Transverse colon (tissue), 4 donors: ENCODE measurements around the gene GCNA. TPM values are rescaled to one million over a fixed set of nuclear protein-coding genes. Genes with fewer than 3 reads are reported as not detected.

ENCODE experiments used
- DNase-seq: peaks from one replicate; pipeline ENCODE4 v3.0.0-alpha.2; 2019
- H3K27ac ChIP-seq, 4 donors: fragments of 200-600 bp; sonication (generic); 2 replicates each; pipeline ENCODE4 v1.5.1; 2016 to 2018; ENCODE audit warnings: inconsistent platforms in 4 of 4
- H3K27me3 ChIP-seq: fragments of 200-600 bp; sonication (generic); 2 replicates; pipeline ENCODE4 v1.5.1; 2017; ENCODE audit warnings: inconsistent platforms
- H3K36me3 ChIP-seq, 4 donors: fragments of 200-600 bp; sonication (generic); 2 replicates each; pipeline ENCODE4 v1.5.1; 2017 to 2019; ENCODE audit warnings: inconsistent platforms in 4 of 4
- H3K4me1 ChIP-seq, 4 donors: fragments of 200-600 bp; sonication (generic); 2 replicates each; pipeline ENCODE4 v1.5.1; 2017 to 2020; ENCODE audit warnings: inconsistent platforms in 4 of 4
- H3K4me3 ChIP-seq, 4 donors: fragments of 200-600 bp; sonication (generic); 1 replicate in 1 of 4; 2 replicates in 3 of 4; pipeline versions ENCODE4 v1.5.1 to v1.6.1; 2017 to 2019; ENCODE audit warnings: inconsistent platforms in 4 of 4
- H3K9me3 ChIP-seq, 2 donors: fragments of 200-600 bp; sonication (generic); 2 replicates each; pipeline ENCODE4 v1.5.1; 2017 to 2019; ENCODE audit warnings: inconsistent platforms in 2 of 2
- CTCF ChIP-seq, 5 experiments: fragments of 200-600 bp in 3 of 5; fragments of 450-650 bp in 2 of 5; sonication (generic) in 3 of 5; IDR thresholded peaks; 1 replicate in 2 of 5; 2 replicates in 3 of 5; pipeline ENCODE4 v1.5.1; 2016 to 2017; ENCODE audit warnings: antibody characterized with exemption in 5 of 5, inconsistent platforms in 3 of 5, mild to moderate bottlenecking in 2 of 5, moderate library complexity in 1 of 5
- EP300 ChIP-seq: sonication (generic); formaldehyde crosslinking; IDR thresholded peaks from one replicate; pipeline ENCODE4 v1.6.1; 2017; ENCODE audit warnings: antibody characterized with exemption, low read depth
- POLR2A ChIP-seq: fragments of 450-650 bp; IDR thresholded peaks from one replicate; pipeline ENCODE4 v1.6.1; 2016; ENCODE audit warnings: antibody characterized with exemption, mild to moderate bottlenecking, moderate library complexity
- POLR2AphosphoS5 ChIP-seq, 3 donors: sonication (generic); formaldehyde crosslinking; IDR thresholded peaks; one replicate each; pipeline ENCODE4 v1.6.1; 2016; ENCODE audit warnings: antibody characterized with exemption in 3 of 3
- WGBS, 2 donors: methylation state at CpG; one replicate each; pipeline ENCODE4 v1.1.5; 2018; ENCODE audit warnings: low coverage in 1 of 2; 5-methylcytosine and 5-hydroxymethylcytosine counted together
- in situ Hi-C, 4 donors: fragments of 200-750 bp; cut with MboI; loops; one replicate each; pipeline versions ENCODE4 v1.15.0 to v1.15.1; 2017; ENCODE audit warnings: low sequenced_read_pairs in 3 of 4, low pct_ligation_motif_present in 1 of 4, low pct_unique_long_range_greater_than_20kb in 1 of 4
- intact Hi-C: fragments of 100-400 bp; cut with DNase I; formaldehyde crosslinking; loops from one replicate; pipeline ENCODE4 v1.15.1; 2023; ENCODE audit warnings: low total_unique reads
- total RNA-seq, 4 donors: library from RNA; depleted of rRNA; stranded (reverse); fragments of >200 nt; gene quantifications; one replicate each; pipeline ENCODE4 v1.1.0, GENCODE V29; 2016

Gene GCNA
- total RNA-seq, 4 donors from 2014 or later = 1.9 to 3.7 (median 3.0) TPM

- in situ Hi-C loops (no loop called here), intact Hi-C loops (no loop called here)
- 80% methylated on average over 9 of the region's 9 CpGs; no CpG with 5 or more reads in 1 of the 2 donors for WGBS, 2 donors
- H3K27me3 ChIP-seq = no peaks in the 10 kb centered on the region
- no peak overlapping the region for H3K27ac ChIP-seq
- H3K4me3 ChIP-seq = no peak overlapping the region
- TF ChIP-seq EP300 (no peak), CTCF (IDR thresholded peaks at IDR 0.05) (no peak)
- H3K4me1 ChIP-seq = peaks cover 0 to 64% (median 13%) of the 10 kb centered on the region in 4 donors
- no peaks in the 10 kb centered on the region for H3K36me3 ChIP-seq
- DNase-seq = no peak
- no peaks in the 10 kb centered on the region for H3K9me3 ChIP-seq
Measured at GRCh38 chrX:71537743-71538142, 40.5 kb upstream of the GCNA start.

- TF ChIP-seq POLR2A (no peak), EP300 (no peak), CTCF (IDR thresholded peaks at IDR 0.05) (no peak), POLR2AphosphoS5 (IDR thresholded peaks at IDR 0.05) (no peak)
- Histone ChIP-seq H3K4me1 (peaks cover 3 to 76% (median 19%) of the 10 kb centered on the region in 4 donors), H3K36me3 (no peaks in the 10 kb centered on the region), H3K27ac (peak overlapping the region in 2 of 4 donors; percentile 29 to 47), H3K27me3 (no peaks in the 10 kb centered on the region), H3K9me3 (no peaks in the 10 kb centered on the region), H3K4me3 (no peak overlapping the region)
- intact Hi-C loops (no loop called here), in situ Hi-C loops (no loop called here)
- 45% methylated on average over 3 of the region's 3 CpGs; no CpG with 5 or more reads in 1 of the 2 donors for WGBS, 2 donors
- no peak for DNase-seq
Measured at GRCh38 chrX:71540801-71541200, 37.4 kb upstream of the GCNA start.

GRCh38 chrX:71541210-71542022 is 36.8 kb upstream of the GCNA start:
- Histone ChIP-seq H3K4me1 (peaks cover 3 to 71% (median 19%) of the 10 kb centered on the region in 4 donors), H3K27ac (peak overlapping the region in 3 of 4 donors; percentile 29 to 47 (median 34)), H3K4me3 (no peak overlapping the region), H3K9me3 (no peaks in the 10 kb centered on the region), H3K27me3 (no peaks in the 10 kb centered on the region), H3K36me3 (no peaks in the 10 kb centered on the region)
- DNase-seq = no peak
- intact Hi-C loops = no loop called here
- WGBS, 2 donors = 32 to 47% methylated on average over 6 to 8 of the region's 8 CpGs
- no peak for TF ChIP-seq CTCF (IDR thresholded peaks at IDR 0.05)
- TF ChIP-seq EP300 = no peak
- TF ChIP-seq POLR2A = no peak
- no peak for TF ChIP-seq POLR2AphosphoS5 (IDR thresholded peaks at IDR 0.05)
- in situ Hi-C loops = no loop called here

- WGBS, 2 donors = 14% methylated on average over 1 of the region's 1 CpG; no CpG with 5 or more reads in 1 of the 2 donors
- Histone ChIP-seq H3K9me3 (no peaks in the 10 kb centered on the region), H3K36me3 (peaks cover 0 to 7% (median 0%) of the 10 kb centered on the region in 4 donors), H3K27ac (peak overlapping the region; percentile 1 to 47 (median 32)), H3K4me1 (peaks cover 3 to 67% (median 19%) of the 10 kb centered on the region in 4 donors), H3K27me3 (no peaks in the 10 kb centered on the region), H3K4me3 (no peak overlapping the region)
- intact Hi-C loops (no loop called here), in situ Hi-C loops (no loop called here)
- no peak for DNase-seq
- no peak for TF ChIP-seq POLR2A
- TF ChIP-seq CTCF (IDR thresholded peaks at IDR 0.05) = no peak
- no peak for TF ChIP-seq EP300
- TF ChIP-seq POLR2AphosphoS5 (IDR thresholded peaks at IDR 0.05) = no peak
Measured at GRCh38 chrX:71542411-71542810, 35.8 kb upstream of the GCNA start.
